Measurements from ENCODE around the gene SHLD2.
"Not testable (repeated sequence)": the region's sequence is repeated elsewhere in the genome, so short reads cannot be mapped to it uniquely, and the experiment has no call there.

SHLD2 gene

DNA sequence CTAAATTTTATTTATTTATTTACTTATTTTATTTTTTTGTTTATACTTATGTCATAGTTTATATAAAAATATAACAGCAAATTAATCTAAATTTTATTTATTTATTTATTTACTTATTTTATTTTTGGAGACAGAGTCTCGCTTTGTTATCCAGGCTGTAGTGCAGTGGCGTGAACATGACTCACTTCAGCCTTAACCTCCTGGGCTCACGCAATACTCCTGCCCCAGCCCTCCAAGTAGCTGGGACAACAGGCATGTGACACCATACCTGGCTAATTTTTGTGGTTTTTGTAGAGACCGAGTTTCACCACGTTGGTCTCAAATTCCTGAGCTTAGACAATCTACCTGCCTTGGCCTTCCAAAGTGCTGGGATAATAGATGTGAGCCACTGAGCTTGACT is 115.3 kb downstream of the SHLD2 start:
- FAIRE-seq; DNase-seq (ENCODE audit: insufficient read length): not testable (repeated sequence)

DNA sequence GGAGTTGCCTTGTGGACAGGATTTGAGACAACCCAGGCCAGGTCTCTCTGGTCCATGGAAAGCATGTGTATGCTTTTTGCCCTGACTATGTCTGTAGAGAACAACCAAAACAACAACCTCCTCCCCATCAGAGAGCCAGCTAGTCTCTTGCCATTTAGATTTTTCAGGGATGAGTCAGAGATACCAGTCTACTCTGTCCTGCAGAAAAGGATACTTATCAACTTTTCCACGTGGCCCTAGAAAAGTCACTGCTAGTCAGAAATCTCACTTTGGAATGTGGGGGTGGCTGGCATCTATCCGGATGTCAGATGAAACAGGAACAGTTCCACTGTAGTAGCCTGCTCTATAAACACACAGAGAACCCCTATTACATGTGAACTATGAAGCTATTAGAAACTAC is 116.8 kb downstream of the SHLD2 start:
- DNase-seq (ENCODE audit: insufficient read length); FAIRE-seq: not testable (repeated sequence)

DNA sequence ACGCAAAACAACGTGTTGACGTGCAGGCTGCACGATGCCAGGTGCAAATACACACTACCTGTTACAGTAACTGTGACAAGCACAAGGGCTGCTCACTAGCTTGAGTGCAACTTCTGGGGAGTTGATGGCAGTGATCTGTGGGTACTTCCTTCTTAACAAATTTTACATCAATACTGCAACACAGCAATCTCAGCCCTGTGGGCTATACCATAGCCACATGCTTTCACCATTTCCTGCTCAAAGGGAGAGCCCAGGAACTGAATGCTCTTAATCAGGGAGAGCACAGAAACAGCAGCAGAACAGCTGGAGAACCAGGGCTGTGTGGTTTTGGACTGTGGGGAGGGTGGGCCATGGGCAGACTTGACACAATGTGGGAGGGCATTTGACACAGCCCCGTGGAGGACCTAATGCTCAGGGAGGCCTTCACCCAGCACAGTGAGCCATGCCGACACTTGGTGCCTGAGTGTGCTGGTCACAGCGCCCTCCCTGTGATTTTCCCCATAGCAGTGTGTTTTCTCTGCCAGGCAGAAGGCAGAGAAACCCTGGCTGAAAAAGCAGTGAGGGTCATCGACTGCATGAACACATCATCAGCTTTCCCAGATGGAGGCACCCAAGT is 118.3 kb downstream of the SHLD2 start:
- not testable (repeated sequence) for DNase-seq (ENCODE audit: insufficient read length); FAIRE-seq

DNA sequence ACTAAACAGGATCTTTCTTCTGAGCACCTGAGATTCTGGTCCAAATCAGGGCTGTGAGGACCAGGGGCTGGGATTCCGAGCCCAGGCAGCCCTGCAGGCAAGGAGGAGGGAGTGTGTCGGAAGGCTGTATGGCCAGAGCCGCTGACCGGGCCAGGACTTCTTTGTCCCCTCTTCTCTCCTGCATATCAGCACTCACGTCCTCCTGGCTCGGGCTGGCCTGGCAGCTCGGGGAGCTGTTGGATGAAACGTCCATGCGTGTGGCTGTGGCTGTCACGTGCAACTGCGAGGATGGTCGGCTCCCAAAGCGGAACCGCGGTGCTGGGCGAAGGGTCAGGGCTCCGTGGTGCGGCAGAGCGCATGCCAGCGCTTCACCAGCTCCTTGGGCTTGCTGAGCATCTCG is 118.8 kb downstream of the SHLD2 start:
- FAIRE-seq; DNase-seq (ENCODE audit: insufficient read length): not testable (repeated sequence)

DNA sequence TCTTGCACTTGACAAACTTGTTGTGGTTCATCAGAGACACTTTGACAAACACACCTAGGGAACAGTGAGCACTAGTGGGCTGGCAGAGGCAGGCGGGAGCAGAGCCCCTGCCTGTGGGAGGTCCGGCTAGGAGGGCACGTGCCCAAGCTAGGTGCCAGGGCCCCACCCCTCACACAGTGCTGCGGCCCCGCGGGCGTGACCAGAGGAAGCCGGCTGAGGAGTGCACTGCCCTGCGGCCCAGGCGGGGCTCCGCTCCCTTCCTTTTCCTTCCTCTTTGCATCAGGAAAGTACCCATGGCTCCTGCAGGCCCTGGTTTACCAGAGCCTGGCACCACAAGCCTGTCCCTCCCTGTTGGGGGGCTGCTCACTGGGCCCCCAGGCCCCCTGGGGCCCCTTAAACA is 121.1 kb downstream of the SHLD2 start:
- FAIRE-seq; DNase-seq (ENCODE audit: insufficient read length): not testable (repeated sequence)

DNA sequence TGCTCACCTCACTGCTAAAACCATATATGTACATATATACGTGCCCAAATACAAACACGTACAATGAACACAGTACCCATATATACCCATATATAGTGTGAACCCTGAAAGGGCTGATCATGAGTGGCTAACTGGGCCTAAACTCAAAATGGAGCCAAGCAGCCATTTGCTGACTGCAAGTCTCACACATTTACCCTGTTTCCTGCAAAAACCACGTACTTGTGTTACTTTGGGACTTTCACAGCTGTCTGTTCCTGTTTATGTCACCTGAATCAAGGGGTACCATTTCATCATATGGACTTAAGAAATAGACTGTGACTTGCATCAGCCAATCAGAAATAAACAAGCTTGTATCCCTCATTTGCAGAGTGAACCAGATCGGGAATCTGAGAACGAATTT is 124.4 kb downstream of the SHLD2 start:
- not testable (repeated sequence) for DNase-seq (ENCODE audit: insufficient read length); FAIRE-seq

DNA sequence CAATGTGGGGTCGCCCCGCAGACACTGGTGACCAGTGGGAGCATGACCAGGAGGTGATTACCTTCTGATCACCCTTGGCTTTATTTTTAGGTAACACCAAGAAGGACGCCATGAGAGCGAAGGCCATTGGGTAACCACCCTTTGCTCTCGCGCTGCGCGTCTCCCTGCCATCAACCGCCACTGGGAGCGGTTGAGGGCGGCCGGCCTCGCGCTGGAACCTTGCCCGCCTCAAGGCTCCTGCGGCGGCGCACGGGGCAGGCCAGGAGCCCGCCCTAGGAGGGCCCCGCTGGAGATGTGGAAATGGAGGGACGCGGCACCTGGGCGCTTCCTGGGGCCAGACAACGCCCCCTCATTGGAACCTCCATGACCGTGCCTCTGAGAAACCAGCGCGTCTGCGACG is 127.8 kb downstream of the SHLD2 start:
- not testable (repeated sequence) for FAIRE-seq; DNase-seq (ENCODE audit: insufficient read length)

DNA sequence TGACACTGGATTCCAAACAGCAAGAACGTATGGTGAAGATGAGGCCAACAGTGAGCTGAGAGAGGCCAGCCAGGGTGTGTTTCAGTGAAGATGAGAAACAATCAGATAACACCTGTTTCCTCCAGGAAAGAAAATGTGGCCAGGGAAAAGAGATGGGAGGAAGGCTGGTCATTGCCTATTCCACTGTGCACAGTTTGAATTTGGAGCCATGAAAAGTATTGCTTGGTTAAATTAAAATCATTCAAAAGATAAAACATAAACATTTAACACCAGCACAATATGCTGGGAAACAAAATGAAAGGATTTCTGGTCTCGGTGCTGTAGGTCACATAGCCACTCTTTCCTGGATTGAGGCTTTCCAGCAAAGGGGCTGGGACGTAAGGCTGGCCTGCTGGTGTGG is 130.1 kb downstream of the SHLD2 start, which contains the start of gene NUTM2A:
Gene NUTM2A, plus strand, starts transcription at position 301 of the 400 bp plus-strand sequence. CDS start 383 bp downstream, outside the sequence.
- FAIRE-seq; DNase-seq (ENCODE audit: insufficient read length): not testable (repeated sequence)

DNA sequence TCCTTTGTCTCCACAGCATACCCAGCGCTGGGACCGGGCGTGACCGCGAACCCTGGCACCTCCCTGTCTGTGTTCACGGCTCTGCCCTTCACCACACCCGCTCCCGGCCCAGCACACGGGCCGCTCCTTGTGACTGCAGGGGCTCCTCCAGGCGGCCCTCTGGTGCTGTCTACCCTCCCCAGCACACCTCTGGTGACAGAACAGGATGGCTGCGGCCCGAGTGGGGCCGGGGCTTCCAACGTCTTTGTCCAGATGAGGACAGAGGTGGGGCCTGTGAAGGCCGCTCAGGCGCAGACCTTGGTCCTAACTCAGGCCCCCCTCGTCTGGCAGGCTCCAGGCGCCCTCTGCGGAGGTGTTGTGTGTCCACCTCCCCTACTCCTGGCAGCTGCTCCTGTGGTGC is 133.2 kb downstream of the SHLD2 start:
- DNase-seq (ENCODE audit: insufficient read length); FAIRE-seq: not testable (repeated sequence)

DNA sequence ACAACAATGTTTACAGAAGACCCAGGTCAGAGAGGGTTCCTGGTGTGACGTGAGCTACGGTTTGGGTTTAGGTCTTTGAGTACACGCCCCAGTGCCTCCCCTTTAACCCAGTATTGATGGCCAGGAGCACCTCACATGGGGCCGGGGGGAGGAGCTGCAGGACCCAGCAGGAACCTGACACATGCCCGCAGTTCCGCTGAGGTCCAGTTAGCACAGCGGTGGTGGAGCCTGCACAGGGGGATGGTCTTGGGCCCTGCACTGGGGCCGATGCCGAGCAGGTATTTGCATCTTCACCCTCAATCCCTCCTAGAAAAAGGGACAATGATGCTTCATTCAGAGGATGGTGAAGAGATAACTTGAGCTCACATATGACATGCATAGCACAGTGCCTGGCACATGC is 134.2 kb downstream of the SHLD2 start:
- DNase-seq (ENCODE audit: insufficient read length); FAIRE-seq: not testable (repeated sequence)

DNA sequence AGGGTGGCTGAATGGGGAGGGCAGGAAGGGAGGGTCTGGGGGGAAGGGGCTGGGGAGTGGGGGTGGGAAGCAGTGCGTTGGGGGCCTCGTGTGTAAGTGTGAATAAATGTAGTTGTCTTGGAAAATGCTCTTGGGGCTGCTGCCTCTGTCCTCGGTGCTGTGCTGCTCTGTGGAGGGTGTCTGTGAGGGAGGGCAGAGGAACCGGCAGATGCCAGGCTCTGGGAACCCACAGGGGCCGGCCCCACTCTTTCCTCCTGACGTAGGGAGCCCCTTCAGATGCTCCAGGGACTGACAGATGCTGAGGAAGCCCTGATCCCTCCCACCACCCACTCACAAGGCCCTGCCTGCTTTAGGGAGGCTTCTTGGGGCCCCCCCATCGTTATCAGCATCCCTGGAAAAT is 139.8 kb downstream of the SHLD2 start:
- FAIRE-seq; DNase-seq (ENCODE audit: insufficient read length): not testable (repeated sequence)

DNA sequence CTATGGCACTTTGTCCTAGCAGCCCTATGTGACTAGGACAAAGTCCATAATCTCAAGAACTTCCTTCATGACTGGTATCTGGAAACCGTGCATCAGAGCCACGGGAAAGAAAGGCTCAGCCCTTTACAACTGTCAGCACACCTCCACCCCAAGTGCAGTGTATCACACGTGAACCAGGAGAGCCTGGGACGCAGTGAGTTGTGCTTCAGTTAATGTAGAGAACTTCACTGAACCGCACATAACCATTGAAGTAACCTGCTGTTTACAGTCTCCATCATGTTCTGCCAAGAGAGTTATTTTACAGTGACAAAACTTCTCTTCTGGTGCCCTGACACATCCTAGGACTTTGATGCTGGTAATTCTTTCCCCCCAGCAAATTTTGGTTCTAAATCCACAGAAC is 142.2 kb downstream of the SHLD2 start:
- not testable (repeated sequence) for FAIRE-seq; DNase-seq (ENCODE audit: insufficient read length)

DNA sequence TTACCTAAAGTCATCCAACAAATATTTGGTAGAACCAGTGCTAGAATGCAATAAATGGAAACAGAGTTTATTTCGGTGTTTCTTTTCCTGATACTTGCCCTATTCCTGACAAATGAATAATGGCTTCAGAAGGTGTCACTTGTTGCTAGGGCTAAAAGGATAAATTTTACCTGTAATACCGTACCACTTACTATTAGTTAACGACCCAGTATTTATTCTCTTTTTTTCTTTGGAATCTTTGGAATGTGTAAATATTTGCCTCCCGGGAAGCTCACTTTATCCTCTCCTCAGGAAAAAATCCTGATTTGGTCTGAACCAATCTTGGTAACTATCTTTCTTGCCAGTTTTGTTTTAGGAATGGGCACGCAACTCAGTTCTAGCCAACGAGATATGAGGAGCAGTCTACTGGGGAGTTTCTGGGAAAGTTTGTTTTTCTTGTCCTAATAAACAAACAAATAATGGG is 144.4 kb downstream of the SHLD2 start:
- not testable (repeated sequence) for DNase-seq (ENCODE audit: insufficient read length); FAIRE-seq

All from GM12892 (cell line).